Measurements from ENCODE around the gene TNFRSF1B. TPM values are rescaled to one million over a fixed set of nuclear protein-coding genes. Genes with fewer than 3 reads are reported as not detected.

Gene TNFRSF1B
- polyA plus RNA-seq, 3 donors = 436 to 761 (median 450) TPM

GRCh38 chr1:12208764-12209494 is 42.1 kb downstream of the TNFRSF1B start:
- Mint-ChIP-seq H3K4me3 (no peak overlapping the region), H3K36me3 (peaks cover 48 to 53% of the 10 kb centered on the region in 2 donors), H3K9me3 (peaks cover 0 to 4% (median 0%) of the 10 kb centered on the region in 7 donors), H3K4me1 (peaks cover 29% of the 10 kb centered on the region), H3K27me3 (ENCODE audit: low read depth in 3 of 3) (peaks cover 0 to 3% (median 3%) of the 10 kb centered on the region in 3 donors), H3K27ac (peak overlapping the region in 5 of 7 donors; percentile 52 to 78 (median 74))
- peak; percentile 95 for TF ChIP-seq CTCF (IDR thresholded peaks at IDR 0.05)
- Histone ChIP-seq H3K9me3 (replicated peaks in 1 of 2; ENCODE audit: control insufficient read depth in 1 of 2, insufficient read depth in 1 of 2, low read length in 2 of 2) (no peaks in the 10 kb centered on the region), H3K4me3 (replicated peaks in 1 of 3; ENCODE audit: low read depth in 2 of 3, low read length in 3 of 3) (no peak overlapping the region), H3K9ac (ENCODE audit: insufficient read depth, low read length, poor library complexity, severe bottlenecking) (no peak overlapping the region), H2AFZ (ENCODE audit: insufficient read depth, low read depth, low read length, poor library complexity, severe bottlenecking) (no peak overlapping the region), H3K4me1 (ENCODE audit: control insufficient read depth in 1 of 2, insufficient read depth in 2 of 2, low read length in 2 of 2) (peaks cover 0 to 12% of the 10 kb centered on the region in 2 donors), H3K79me2 (ENCODE audit: insufficient read depth, low read length) (peaks cover 4% of the 10 kb centered on the region), H3K27me3 (ENCODE audit: control insufficient read depth in 2 of 2, insufficient read depth in 2 of 2, low read length in 2 of 2) (no peaks in the 10 kb centered on the region), H3K27ac (ENCODE audit: low read depth in 1 of 2, low read length in 2 of 2) (peak overlapping the region; percentile 8 to 27), H4K20me1 (ENCODE audit: insufficient read depth, low read length) (peaks cover 88% of the 10 kb centered on the region), H3K36me3 (replicated peaks in 1 of 2; ENCODE audit: control insufficient read depth in 1 of 2, insufficient read depth in 2 of 2, low read length in 2 of 2) (peaks cover 48 to 56% of the 10 kb centered on the region in 2 donors), H3K4me2 (replicated peaks; ENCODE audit: extremely low read depth, low read length, poor library complexity, severe bottlenecking) (no peak overlapping the region)
- WGBS (ENCODE audit: insufficient coverage) = 20% methylated on average over 14 of the region's 14 CpGs
- DNase-seq = peak; percentile 72 to 78 (median 73)
- intact Hi-C loops (cut with micrococcal nuclease) = loop anchor here (1.0 to 5.0 kb wide), 2 partner anchors 84 to 87 kb away; no protein-coding TSS in a partner anchor

- Histone ChIP-seq H3K4me3 (replicated peaks in 1 of 3; ENCODE audit: low read depth in 2 of 3, low read length in 3 of 3) (no peak overlapping the region), H3K36me3 (replicated peaks in 1 of 2; ENCODE audit: control insufficient read depth in 1 of 2, insufficient read depth in 2 of 2, low read length in 2 of 2) (peaks cover 42 to 51% of the 10 kb centered on the region in 2 donors), H2AFZ (ENCODE audit: insufficient read depth, low read depth, low read length, poor library complexity, severe bottlenecking) (no peak overlapping the region), H3K79me2 (ENCODE audit: insufficient read depth, low read length) (peaks cover 4% of the 10 kb centered on the region), H3K4me1 (ENCODE audit: control insufficient read depth in 1 of 2, insufficient read depth in 2 of 2, low read length in 2 of 2) (peaks cover 0 to 12% of the 10 kb centered on the region in 2 donors), H3K27me3 (ENCODE audit: control insufficient read depth in 2 of 2, insufficient read depth in 2 of 2, low read length in 2 of 2) (no peaks in the 10 kb centered on the region), H3K27ac (ENCODE audit: low read depth in 1 of 2, low read length in 2 of 2) (peak overlapping the region; percentile 8 to 27), H3K4me2 (replicated peaks; ENCODE audit: extremely low read depth, low read length, poor library complexity, severe bottlenecking) (no peak overlapping the region), H4K20me1 (ENCODE audit: insufficient read depth, low read length) (peaks cover 82% of the 10 kb centered on the region), H3K9ac (ENCODE audit: insufficient read depth, low read length, poor library complexity, severe bottlenecking) (no peak overlapping the region), H3K9me3 (replicated peaks in 1 of 2; ENCODE audit: control insufficient read depth in 1 of 2, insufficient read depth in 1 of 2, low read length in 2 of 2) (no peaks in the 10 kb centered on the region)
- intact Hi-C loops (cut with micrococcal nuclease) = loop anchor here in 1 of 2 donors (5.0 kb wide), 1 partner anchor 87 kb away; no protein-coding TSS in a partner anchor
- no peak for DNase-seq
- Mint-ChIP-seq H3K36me3 (peaks cover 43 to 47% of the 10 kb centered on the region in 2 donors), H3K9me3 (peaks cover 0 to 4% (median 0%) of the 10 kb centered on the region in 7 donors), H3K4me1 (peaks cover 29% of the 10 kb centered on the region), H3K27me3 (ENCODE audit: low read depth in 3 of 3) (peaks cover 0 to 3% (median 3%) of the 10 kb centered on the region in 3 donors), H3K27ac (peak overlapping the region in 2 of 7 donors; percentile 18 to 78), H3K4me3 (no peak overlapping the region)
- TF ChIP-seq CTCF (IDR thresholded peaks at IDR 0.05) = no peak
- 40% methylated on average over 2 of the region's 3 CpGs for WGBS (ENCODE audit: insufficient coverage)
Observed at GRCh38 chr1:12209495-12209832, 42.7 kb downstream of the TNFRSF1B start.
